HUDEP-2 (cell line): ENCODE results near the gene SENP5.

Experiments used
- DNase-seq, 76 experiments: peaks; one replicate each; lab custom pipeline; 2025; ENCODE audit not compliant: unreplicated experiment in 76 of 76; lab: John Stamatoyannopoulos, UW

Gene SENP5

DNA sequence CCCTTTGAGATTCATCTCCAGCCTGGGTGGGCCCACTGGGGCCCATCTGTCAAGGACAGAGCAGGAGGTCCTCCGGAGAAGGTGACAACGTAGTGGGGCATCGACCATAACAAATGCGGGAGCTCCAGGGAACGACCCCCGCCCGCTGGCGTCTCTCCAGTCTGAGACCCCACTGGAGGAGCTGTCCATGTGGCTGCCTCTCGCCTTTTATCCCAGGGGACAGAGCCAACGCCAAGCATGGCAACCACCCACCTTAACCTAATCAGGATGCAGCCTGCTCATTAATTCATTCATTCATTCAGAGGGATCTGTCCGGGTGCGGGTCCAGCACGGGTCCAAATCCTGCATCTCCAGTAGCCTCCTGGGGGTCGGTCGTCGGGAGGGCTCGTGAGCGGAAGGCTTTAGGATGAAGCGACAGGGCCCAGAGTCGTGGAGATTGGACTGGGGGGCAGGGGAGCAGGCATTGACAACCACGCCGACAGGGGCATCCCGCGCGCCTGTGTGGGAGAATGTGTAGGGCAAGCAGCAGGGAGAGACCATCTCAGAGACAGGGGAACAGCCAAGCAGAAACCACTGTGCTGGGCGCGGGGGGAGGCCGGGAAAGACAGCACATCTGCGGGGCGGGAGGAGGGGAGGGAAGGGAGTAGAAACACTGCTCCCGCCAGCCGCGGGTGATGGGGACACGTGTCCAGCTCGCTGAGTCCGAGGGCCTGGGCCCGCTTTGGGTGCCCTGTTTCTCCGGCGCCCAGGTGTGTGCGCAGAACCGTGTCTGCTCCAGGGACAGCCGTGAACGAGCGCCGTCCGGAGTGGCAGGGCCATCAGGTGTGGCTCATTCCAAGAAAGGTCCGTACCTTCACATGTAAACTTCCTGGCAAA is 99.0 kb downstream of the SENP5 start:
- DNase-seq = no peak

DNA sequence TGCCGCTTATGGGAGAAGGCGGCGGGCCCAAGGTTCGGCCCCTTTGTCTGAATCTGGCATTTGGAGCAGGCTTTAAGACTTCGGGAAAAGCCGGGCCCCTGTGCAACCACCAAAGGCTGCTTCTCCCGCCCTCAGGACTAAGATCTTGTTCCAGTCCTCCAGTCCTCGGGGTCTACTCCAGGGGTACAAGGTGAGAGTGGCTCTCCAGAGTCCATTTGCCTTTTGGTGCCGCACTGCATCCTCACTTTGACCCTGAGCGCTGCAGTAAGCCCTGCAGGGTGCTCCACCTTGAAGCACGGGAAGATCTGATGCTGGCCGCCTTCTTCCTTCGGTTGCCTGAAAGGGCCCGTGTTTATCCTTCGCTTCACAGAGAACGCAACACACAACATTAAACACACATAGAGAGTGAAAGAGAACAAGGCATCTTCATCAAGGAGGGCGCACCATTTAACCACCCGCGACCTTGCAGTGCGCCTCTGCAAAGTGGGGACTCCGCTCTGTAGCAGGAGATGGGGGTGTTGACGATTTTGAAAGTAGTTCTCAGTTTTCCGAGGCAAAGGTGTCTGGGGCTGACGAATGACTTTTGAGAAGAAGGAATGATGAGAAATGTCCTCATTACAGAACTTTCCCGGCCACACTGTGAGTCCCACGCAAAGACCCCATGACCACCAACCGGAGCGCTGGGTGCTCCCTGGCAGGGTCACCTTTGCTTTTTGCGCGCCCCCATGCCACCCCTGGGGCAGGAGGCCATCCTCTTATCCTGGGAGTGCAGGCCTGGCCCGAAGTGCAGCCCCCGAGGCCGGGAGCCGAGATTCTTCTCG is 99.9 kb downstream of the SENP5 start:
- DNase-seq = no peak

- peak in 29 of 76 experiments; percentile 4 to 59 (median 32) for DNase-seq
These were observed 100.8 kb downstream of the SENP5 start, which contains the start of gene PIGZ for GRCh38 chr3:196968233-196969133. Gene PIGZ, minus strand, starts transcription at chr3:196968833. Its CDS starts 16,802 bp downstream, at chr3:196952031.

GRCh38 chr3:196969134-196969659 is 101.5 kb downstream of the SENP5 start:
- peak in 32 of 76 experiments; percentile 6 to 61 (median 25) for DNase-seq

DNA sequence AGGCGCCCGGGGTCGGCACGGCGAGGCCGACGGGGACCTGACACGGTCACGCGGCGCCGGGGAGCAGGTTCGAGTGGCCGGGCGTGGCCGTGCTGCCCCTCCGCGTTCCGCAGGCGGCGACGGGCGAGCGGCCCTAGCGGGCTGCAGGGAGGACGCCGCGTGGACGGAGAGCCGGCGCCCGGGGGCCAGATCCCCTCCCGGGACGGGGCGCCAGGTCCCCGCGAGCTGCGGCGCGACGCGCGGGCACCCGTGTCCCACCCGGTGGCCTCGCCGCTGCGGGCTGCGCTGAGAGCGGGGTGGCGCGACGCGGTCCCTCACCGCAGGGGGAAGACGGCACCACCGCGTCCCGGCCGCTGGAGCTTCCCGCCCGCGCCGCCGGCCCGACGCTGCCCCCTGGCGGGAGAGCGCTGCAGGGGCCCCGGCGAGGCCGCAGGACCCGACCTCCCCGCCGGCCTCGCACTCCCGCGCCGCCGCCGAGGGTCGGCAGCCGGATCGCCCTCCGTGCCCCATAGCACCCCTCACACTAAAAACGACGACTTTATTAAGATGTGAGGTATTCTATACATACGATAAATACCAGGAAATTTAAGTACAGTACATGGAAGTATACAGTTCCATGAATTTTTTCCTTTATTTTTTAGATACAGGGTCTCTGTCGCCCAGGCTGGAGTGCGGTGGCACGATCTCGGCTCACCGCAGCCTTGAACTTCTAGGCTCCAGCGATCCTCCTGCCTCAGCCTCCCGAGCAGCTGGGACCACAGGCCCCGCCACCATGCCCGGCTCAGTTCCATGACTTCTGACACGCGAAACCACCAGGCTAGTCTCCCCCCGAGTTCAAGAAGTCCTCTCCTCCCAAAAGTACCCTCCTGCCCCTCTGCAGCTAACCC is 102.2 kb downstream of the SENP5 start:
- peak in 58 of 76 experiments; percentile 3 to 71 (median 48) for DNase-seq

DNA sequence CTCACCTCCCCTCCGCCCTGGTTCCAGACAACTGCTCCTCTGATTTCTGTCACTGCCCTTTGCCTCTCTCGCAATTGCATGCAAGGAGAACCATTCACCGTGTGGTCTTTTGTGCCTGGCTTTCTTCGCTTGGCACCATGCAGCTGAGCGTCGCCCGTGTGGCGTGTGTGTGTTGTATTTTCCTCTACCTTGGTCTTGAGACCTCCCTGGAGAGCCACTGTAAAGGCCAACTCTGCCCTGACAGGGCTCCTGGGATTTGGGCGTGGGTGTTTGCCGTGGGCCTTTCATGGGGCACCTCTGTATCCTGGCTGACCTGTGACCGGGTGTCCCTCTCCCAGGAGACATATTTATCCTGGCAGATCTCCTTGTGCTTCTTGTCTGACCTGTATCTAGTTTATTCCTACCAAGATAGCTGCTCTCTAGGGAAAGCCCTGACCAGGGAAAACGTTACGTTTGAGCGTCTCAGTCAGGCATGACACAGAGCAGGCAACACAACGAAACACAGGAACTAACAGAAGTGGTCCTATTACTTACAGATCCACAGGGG is 102.9 kb downstream of the SENP5 start:
- no peak for DNase-seq

GRCh38 chr3:196971094-196971698 is 103.5 kb downstream of the SENP5 start:
- peak in 44 of 76 experiments; percentile 7 to 82 (median 38) for DNase-seq

DNA sequence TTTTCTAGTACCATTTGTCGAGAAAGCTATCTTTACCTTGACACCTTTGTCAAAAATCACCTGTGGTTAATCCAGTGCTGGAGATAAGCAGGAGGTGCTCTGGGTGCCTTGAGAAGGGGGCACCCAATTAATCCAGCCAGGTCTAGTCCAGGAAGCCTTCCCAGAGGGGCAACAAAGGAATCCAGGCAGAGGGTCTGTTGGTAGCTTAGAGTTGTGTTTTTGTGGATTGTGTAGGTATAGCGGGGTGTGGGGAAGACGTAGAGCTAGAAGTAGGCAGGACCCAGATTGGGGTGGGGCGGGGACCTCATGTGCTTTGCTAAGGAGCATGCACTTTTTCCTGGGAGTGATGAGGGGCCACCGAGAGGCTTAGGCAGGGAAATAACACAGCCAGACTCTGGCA is 106.9 kb downstream of the SENP5 start:
- no peak for DNase-seq

- no peak for DNase-seq
These were observed 107.6 kb downstream of the SENP5 start for GRCh38 chr3:196975349-196975748.

DNA sequence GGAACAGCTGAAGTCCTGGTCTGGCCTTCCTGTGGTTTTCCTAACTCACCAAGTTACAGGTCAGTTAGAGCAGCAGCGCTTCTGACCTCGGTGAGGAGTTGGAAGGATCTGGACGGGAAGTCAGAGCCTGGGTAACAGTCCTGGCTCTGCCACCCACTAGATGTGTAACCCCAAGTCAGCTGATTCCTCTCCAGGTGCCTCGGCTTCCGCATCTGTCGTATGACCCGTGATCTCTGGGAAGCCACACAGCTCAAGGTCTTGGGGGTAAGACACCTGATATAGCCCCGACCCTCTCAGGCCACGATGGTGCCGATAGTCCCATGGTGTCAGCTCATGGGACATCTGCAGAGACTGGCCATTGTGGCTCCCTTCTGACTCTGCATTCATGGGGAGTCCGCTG is 109.2 kb downstream of the SENP5 start:
- no peak for DNase-seq

DNA sequence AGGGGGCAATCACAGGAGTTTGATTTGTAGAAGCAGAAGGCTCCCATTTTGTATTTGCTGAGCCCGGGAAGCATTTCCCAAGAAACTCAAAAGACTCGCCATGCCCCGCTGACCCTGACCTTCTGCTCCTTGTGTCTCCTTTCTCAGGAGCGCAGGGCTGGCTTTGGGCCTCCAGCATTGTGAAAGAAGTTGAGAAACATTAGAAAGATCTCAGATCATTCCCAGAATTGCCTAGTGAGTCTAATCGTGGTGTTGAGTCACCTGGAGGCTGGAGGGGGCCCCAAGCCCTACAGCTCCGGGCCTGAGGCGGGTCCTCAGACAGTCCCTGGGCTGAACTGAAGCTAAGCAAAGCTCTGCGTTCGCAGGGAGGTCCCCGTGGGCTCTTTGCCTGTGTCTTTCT is 111.8 kb downstream of the SENP5 start:
- DNase-seq = no peak

- DNase-seq = no peak
These were observed 113.9 kb downstream of the SENP5 start for GRCh38 chr3:196981657-196982056.

DNA sequence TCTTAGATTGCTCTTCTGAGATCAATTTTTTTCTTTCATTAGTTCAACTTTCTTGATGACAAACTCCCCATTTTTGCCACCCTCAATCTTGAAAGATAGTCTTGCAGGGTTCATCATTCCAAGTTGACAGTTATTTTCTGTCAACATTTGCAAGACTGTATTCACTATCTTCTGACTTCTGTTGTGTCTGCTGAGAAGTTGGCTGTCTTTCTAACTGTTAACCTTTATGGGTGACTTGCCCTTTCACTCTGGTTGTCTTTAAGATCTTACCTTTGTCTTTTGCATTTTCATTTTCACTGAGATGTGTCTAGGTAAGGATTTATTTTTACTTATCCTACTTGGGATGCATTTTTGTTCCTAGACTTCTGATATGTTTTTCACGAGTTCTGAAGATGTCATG is 115.5 kb downstream of the SENP5 start:
- DNase-seq = no peak
